Muscle layer of duodenum (tissue), 2 donors: ENCODE measurements around the gene SMG6.
A peak's percentile ranks its signal among the peaks of the same experiment; 100 is the strongest.
"Not testable (repeated sequence)": the region's sequence is repeated elsewhere in the genome, so short reads cannot be mapped to it uniquely, and the experiment has no call there.

Experiments
- H3K27ac ChIP-seq: one replicate; pipeline ENCODE4 v1.7.0; 2013; ENCODE audit warnings: mild to moderate bottlenecking, low read length
- H3K27me3 ChIP-seq: one replicate; pipeline ENCODE4 v1.7.0; 2013; ENCODE audit warnings: low read depth, mild to moderate bottlenecking, control low read depth, low read length
- H3K36me3 ChIP-seq, 2 donors: one replicate each; pipeline ENCODE4 v1.7.0; 2013; ENCODE audit warnings: low read length in 2 of 2, control low read depth in 1 of 2, mild to moderate bottlenecking in 1 of 2; ENCODE audit not compliant: insufficient read depth in 2 of 2, control insufficient read depth in 1 of 2
- H3K4me1 ChIP-seq, 2 donors: one replicate each; pipeline ENCODE4 v1.7.0; 2013; ENCODE audit warnings: low read length in 2 of 2, mild to moderate bottlenecking in 2 of 2, control low read depth in 1 of 2, moderate library complexity in 1 of 2; ENCODE audit not compliant: insufficient read depth in 2 of 2, control insufficient read depth in 1 of 2
- H3K4me3 ChIP-seq, 2 donors: one replicate each; pipeline ENCODE4 v1.7.0; 2013; ENCODE audit warnings: low read length in 2 of 2, low read depth in 1 of 2, mild to moderate bottlenecking in 1 of 2
- H3K9me3 ChIP-seq, 2 donors: one replicate each; pipeline ENCODE4 v1.7.0; 2013; ENCODE audit warnings: low read length in 2 of 2, control low read depth in 1 of 2, mild to moderate bottlenecking in 1 of 2; ENCODE audit not compliant: control insufficient read depth in 1 of 2
- donor health status: healthy.

The SMG6 gene

DNA sequence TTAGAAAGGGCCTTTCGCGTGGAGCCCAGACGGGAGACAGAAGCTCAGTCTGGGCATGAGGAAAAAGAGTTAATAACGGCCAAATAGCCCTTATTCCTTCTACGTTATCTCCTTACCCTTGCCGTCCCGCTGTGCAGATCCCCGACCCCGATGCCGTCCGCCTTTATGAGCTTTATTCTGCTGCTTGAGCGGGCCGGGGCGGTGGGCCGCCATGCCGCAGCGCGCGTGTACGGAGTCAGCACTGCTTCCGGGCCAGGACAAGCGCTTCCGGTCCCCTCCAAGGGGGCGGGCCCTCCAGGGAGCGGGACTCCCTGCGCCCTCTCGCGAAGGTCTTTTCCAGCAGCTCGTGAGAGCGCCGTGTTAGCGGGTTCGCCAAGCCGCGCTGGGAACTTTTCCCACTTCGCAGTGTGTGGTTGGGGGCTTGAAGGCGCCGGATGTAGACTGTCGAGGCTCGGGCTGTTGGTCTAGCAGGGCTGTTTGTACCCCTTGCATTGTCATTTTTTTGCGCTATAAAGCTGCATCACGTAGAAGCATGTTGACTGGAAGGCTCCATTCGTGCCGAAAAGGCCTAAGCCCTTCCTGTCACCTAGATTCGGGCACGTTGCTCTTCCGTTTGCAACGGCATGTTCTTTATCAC lies 32.7 kb upstream of the SMG6 start, which contains the start of gene TSR1:
TSS of gene TSR1 (minus strand) at position 243 of the 637 bp plus-strand sequence. CDS start at position 213, 30 bp downstream.
- H3K4me1 ChIP-seq: peaks cover 0 to 20% of the 10 kb centered on the region in 2 donors
- no peaks in the 10 kb centered on the region for H3K27me3 ChIP-seq
- H3K4me3 ChIP-seq: peak within 1 kb of the TSS; percentile 98 to 99
- H3K36me3 ChIP-seq: peaks cover 33 to 36% of the 10 kb centered on the region in 2 donors
- peak within 1 kb of the TSS; percentile 85 for H3K27ac ChIP-seq
- H3K9me3 ChIP-seq: no peaks in the 10 kb centered on the region

GRCh38 chr17:2335726-2336214 lies 32.2 kb upstream of the SMG6 start:
- Histone ChIP-seq H3K9me3 (no peaks in the 10 kb centered on the region), H3K27ac (peak overlapping the region; percentile 79), H3K36me3 (peaks cover 37 to 41% of the 10 kb centered on the region in 2 donors), H3K27me3 (no peaks in the 10 kb centered on the region), H3K4me1 (peaks cover 0 to 20% of the 10 kb centered on the region in 2 donors), H3K4me3 (peak overlapping the region; percentile 98 to 99)

DNA sequence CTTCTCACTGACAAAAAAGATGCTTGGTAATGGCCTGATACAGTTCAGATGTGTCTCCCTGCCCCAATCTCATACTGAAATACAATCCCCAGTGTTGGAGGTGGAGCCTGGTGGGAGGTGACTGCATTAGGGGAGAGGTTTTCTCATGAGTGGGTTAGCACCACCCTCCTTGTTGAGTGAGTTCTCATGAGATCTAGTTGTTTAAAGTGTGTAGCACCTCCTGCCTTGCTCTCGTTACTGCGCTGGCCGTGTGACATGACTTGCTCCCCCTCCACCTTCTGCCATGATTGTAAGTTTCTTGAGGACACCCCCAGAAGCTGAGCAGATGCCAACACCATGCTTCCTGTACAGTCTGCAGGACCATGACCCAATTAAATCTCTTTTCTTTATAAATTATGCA lies 27.7 kb upstream of the SMG6 start:
- H3K27ac ChIP-seq: no peak overlapping the region
- no peaks in the 10 kb centered on the region for H3K9me3 ChIP-seq
- H3K4me3 ChIP-seq: no peak overlapping the region
- peaks cover 61 to 80% of the 10 kb centered on the region in 2 donors for H3K36me3 ChIP-seq
- H3K27me3 ChIP-seq: no peaks in the 10 kb centered on the region
- H3K4me1 ChIP-seq: peaks cover 0 to 15% of the 10 kb centered on the region in 2 donors

- H3K36me3 ChIP-seq: peaks cover 48 to 54% of the 10 kb centered on the region in 2 donors
- no peaks in the 10 kb centered on the region for H3K27me3 ChIP-seq
Measured at GRCh38 chr17:2323629-2324314, 20.2 kb upstream of the SMG6 start.

GRCh38 chr17:2321399-2321798 lies 17.8 kb upstream of the SMG6 start:
- H3K9me3 ChIP-seq: no peaks in the 10 kb centered on the region
- H3K27ac ChIP-seq: no peak overlapping the region
- no peak overlapping the region for H3K4me3 ChIP-seq
- H3K4me1 ChIP-seq: no peaks in the 10 kb centered on the region
- H3K27me3 ChIP-seq: no peaks in the 10 kb centered on the region
- peaks cover 36 to 42% of the 10 kb centered on the region in 2 donors for H3K36me3 ChIP-seq

More at GRCh38 chr17:2323629-2324314, 20.2 kb upstream of the SMG6 start:
- H3K27ac ChIP-seq: no peak overlapping the region
- no peak overlapping the region for H3K4me3 ChIP-seq
- no peaks in the 10 kb centered on the region for H3K9me3 ChIP-seq
- no peaks in the 10 kb centered on the region for H3K4me1 ChIP-seq

DNA sequence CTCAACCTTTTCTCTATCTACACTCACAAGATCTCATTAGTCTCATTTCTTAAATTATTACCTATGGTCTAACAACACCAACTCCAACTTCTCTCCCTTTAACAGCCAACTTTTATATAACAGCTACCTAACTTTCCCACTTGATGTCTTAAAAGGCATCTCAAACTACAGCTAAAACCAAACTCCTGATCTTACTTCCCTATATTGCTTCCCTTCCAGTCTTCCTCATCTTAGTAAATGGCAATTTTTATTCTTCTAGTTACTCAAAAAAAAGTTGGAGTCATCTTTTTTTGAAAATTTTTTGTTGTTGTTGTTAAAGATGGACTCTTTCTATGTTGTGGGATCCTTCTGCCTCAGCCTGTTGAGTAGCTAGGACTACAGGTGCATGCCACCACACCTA lies 15.5 kb upstream of the SMG6 start:
- Histone ChIP-seq H3K4me1 (no peaks in the 10 kb centered on the region), H3K36me3 (peaks cover 14 to 24% of the 10 kb centered on the region in 2 donors), H3K9me3 (no peaks in the 10 kb centered on the region), H3K27me3 (no peaks in the 10 kb centered on the region), H3K27ac (no peak overlapping the region), H3K4me3 (no peak overlapping the region)

GRCh38 chr17:2317796-2318195 lies 14.2 kb upstream of the SMG6 start:
- H3K27me3 ChIP-seq: no peaks in the 10 kb centered on the region
- H3K36me3 ChIP-seq: peaks cover 1 to 11% of the 10 kb centered on the region in 2 donors
- H3K27ac ChIP-seq: no peak overlapping the region
- H3K9me3 ChIP-seq: no peaks in the 10 kb centered on the region
- H3K4me3 ChIP-seq: no peak overlapping the region
- no peaks in the 10 kb centered on the region for H3K4me1 ChIP-seq

- H3K4me3 ChIP-seq, H3K36me3 ChIP-seq, H3K4me1 ChIP-seq, H3K9me3 ChIP-seq, H3K27me3 ChIP-seq, H3K27ac ChIP-seq: not testable (repeated sequence)
Measured at GRCh38 chr17:2316916-2317205, 13.3 kb upstream of the SMG6 start.

- H3K4me3 ChIP-seq: no peak overlapping the region
- no peaks in the 10 kb centered on the region for H3K27me3 ChIP-seq
- H3K27ac ChIP-seq: no peak overlapping the region
- H3K9me3 ChIP-seq: no peaks in the 10 kb centered on the region
- no peaks in the 10 kb centered on the region for H3K36me3 ChIP-seq
- no peaks in the 10 kb centered on the region for H3K4me1 ChIP-seq
Measured at GRCh38 chr17:2312736-2313135, 9.2 kb upstream of the SMG6 start.

GRCh38 chr17:2309338-2310154 lies 6.0 kb upstream of the SMG6 start:
- H3K4me3 ChIP-seq: no peak overlapping the region
- H3K27ac ChIP-seq: no peak overlapping the region
- no peaks in the 10 kb centered on the region for H3K27me3 ChIP-seq
- no peaks in the 10 kb centered on the region for H3K36me3 ChIP-seq
- no peaks in the 10 kb centered on the region for H3K9me3 ChIP-seq
- peaks cover 0 to 1% of the 10 kb centered on the region in 2 donors for H3K4me1 ChIP-seq

GRCh38 chr17:2304931-2305330 lies 1.3 kb upstream of the SMG6 start:
- H3K9me3 ChIP-seq: no peaks in the 10 kb centered on the region
- peaks cover 0 to 7% of the 10 kb centered on the region in 2 donors for H3K36me3 ChIP-seq
- no peak overlapping the region for H3K4me3 ChIP-seq
- no peak overlapping the region for H3K27ac ChIP-seq
- H3K4me1 ChIP-seq: peaks cover 3 to 25% of the 10 kb centered on the region in 2 donors
- H3K27me3 ChIP-seq: no peaks in the 10 kb centered on the region
